Suprapubic skin (tissue), 4 donors: ENCODE data around the gene ARL14EP. TPM values are rescaled to one million over a fixed set of nuclear protein-coding genes. Genes with fewer than 3 reads are reported as not detected.

ENCODE experiments used
- DNase-seq, 2 donors: peaks; one replicate each; pipeline ENCODE4 v3.0.0-alpha.2; 2019; ENCODE audit warnings: low spot score in 2 of 2
- H3K27ac ChIP-seq: fragments of 200-600 bp; sonication (generic); one replicate; pipeline ENCODE4 v1.5.1; 2019
- H3K27me3 ChIP-seq: fragments of 200-600 bp; sonication (generic); one replicate; pipeline ENCODE4 v1.5.1; 2019
- H3K36me3 ChIP-seq: fragments of 200-600 bp; sonication (generic); one replicate; pipeline ENCODE4 v1.5.1; 2019
- H3K4me1 ChIP-seq: fragments of 200-600 bp; sonication (generic); one replicate; pipeline ENCODE4 v1.5.1; 2019
- H3K4me3 ChIP-seq: fragments of 200-600 bp; sonication (generic); one replicate; pipeline ENCODE4 v1.5.1; 2019; ENCODE audit warnings: mild to moderate bottlenecking
- H3K9me3 ChIP-seq: fragments of 200-600 bp; sonication (generic); one replicate; pipeline ENCODE4 v1.5.1; 2019
- EP300 ChIP-seq: sonication (generic); formaldehyde crosslinking; IDR thresholded peaks from one replicate; pipeline ENCODE4 v1.6.1; 2017; ENCODE audit warnings: antibody characterized with exemption
- POLR2A ChIP-seq, 2 donors: fragments of 450-650 bp; IDR thresholded peaks; one replicate each; pipeline ENCODE4 v1.6.1; 2017; ENCODE audit warnings: antibody characterized with exemption in 2 of 2, mild to moderate bottlenecking in 2 of 2, moderate library complexity in 2 of 2
- POLR2AphosphoS5 ChIP-seq, 3 donors: sonication (generic); formaldehyde crosslinking; IDR thresholded peaks; one replicate each; pipeline ENCODE4 v1.6.1; 2017; ENCODE audit warnings: antibody characterized with exemption in 3 of 3
- WGBS: methylation state at CpG from one replicate; pipeline ENCODE4 v1.1.5; 2018; 5-methylcytosine and 5-hydroxymethylcytosine counted together
- total RNA-seq, 4 donors: library from RNA; depleted of rRNA; stranded (reverse); fragments of >200 nt; gene quantifications; one replicate each; pipeline ENCODE4 v1.1.0, GENCODE V29; 2016
- TF ChIP-seq, protein P1 (sequence below), 2 donors: fragments of 200-600 bp in 1 of 2; fragments of 450-650 bp in 1 of 2; sonication (generic) in 1 of 2; IDR thresholded peaks; one replicate each; pipeline ENCODE4 v1.5.1; 2016 to 2019; ENCODE audit warnings: antibody characterized with exemption in 2 of 2, mild to moderate bottlenecking in 1 of 2, moderate library complexity in 1 of 2

Gene ARL14EP
- total RNA-seq, 4 donors from 2014 or later = 15.1 to 31.5 (median 20.6) TPM

- Histone ChIP-seq H3K9me3 (no peaks in the 10 kb centered on the region), H3K27ac (no peak overlapping the region), H3K36me3 (no peaks in the 10 kb centered on the region), H3K27me3 (no peaks in the 10 kb centered on the region), H3K4me1 (no peaks in the 10 kb centered on the region), H3K4me3 (no peak overlapping the region)
- TF ChIP-seq POLR2AphosphoS5 (IDR thresholded peaks at IDR 0.05) = no peak
- no peak for DNase-seq
These were observed 8.3 kb upstream of the ARL14EP start for GRCh38 chr11:30314625-30315024.

DNA sequence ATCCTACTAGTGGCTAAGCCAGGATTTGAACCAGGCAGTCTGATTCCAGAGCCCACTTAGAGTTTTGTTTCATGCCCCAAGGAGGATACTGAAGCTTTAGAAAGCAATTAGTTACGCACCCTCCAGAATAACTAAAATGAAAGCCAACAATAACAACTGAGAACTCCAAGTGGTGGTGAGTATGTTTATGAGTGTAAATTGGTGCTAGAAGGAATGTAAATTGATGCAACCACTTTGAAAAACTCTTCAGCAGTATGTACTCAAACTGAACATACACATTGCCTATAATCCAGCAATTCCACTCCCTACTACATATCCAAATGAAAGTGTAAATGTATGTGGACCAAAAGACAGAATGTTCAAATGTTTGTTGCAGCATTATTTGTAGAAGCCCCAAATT, 6.7 kb upstream of the ARL14EP start:
- TF ChIP-seq EP300 = no peak
- TF ChIP-seq, protein P1, sequence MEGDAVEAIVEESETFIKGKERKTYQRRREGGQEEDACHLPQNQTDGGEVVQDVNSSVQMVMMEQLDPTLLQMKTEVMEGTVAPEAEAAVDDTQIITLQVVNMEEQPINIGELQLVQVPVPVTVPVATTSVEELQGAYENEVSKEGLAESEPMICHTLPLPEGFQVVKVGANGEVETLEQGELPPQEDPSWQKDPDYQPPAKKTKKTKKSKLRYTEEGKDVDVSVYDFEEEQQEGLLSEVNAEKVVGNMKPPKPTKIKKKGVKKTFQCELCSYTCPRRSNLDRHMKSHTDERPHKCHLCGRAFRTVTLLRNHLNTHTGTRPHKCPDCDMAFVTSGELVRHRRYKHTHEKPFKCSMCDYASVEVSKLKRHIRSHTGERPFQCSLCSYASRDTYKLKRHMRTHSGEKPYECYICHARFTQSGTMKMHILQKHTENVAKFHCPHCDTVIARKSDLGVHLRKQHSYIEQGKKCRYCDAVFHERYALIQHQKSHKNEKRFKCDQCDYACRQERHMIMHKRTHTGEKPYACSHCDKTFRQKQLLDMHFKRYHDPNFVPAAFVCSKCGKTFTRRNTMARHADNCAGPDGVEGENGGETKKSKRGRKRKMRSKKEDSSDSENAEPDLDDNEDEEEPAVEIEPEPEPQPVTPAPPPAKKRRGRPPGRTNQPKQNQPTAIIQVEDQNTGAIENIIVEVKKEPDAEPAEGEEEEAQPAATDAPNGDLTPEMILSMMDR (IDR thresholded peaks at IDR 0.05) = no peak
- no peak for TF ChIP-seq POLR2A (IDR thresholded peaks at IDR 0.05)
- TF ChIP-seq POLR2AphosphoS5 (IDR thresholded peaks at IDR 0.05) = no peak
- H3K27ac ChIP-seq = no peak overlapping the region
- H3K9me3 ChIP-seq = no peaks in the 10 kb centered on the region
- no peaks in the 10 kb centered on the region for H3K36me3 ChIP-seq
- WGBS = 83% methylated on average over 1 of the region's 1 CpG
- DNase-seq = no peak
- H3K4me1 ChIP-seq = no peaks in the 10 kb centered on the region
- H3K4me3 ChIP-seq = no peak overlapping the region
- H3K27me3 ChIP-seq = peaks cover 2% of the 10 kb centered on the region

- H3K9me3 ChIP-seq = no peaks in the 10 kb centered on the region
- peaks cover 2% of the 10 kb centered on the region for H3K27me3 ChIP-seq
- no peaks in the 10 kb centered on the region for H3K4me1 ChIP-seq
- 56% methylated on average over 2 of the region's 2 CpGs for WGBS
- no peaks in the 10 kb centered on the region for H3K36me3 ChIP-seq
- no peak overlapping the region for H3K4me3 ChIP-seq
- DNase-seq = no peak
- TF ChIP-seq EP300 = no peak
- TF ChIP-seq POLR2A (IDR thresholded peaks at IDR 0.05) = no peak
- TF ChIP-seq, protein P1 (IDR thresholded peaks at IDR 0.05) = no peak
- TF ChIP-seq POLR2AphosphoS5 (IDR thresholded peaks at IDR 0.05) = no peak
- no peak overlapping the region for H3K27ac ChIP-seq
These were observed 5.9 kb upstream of the ARL14EP start for GRCh38 chr11:30317030-30317429.

- 98% methylated on average over 4 of the region's 4 CpGs for WGBS
- H3K36me3 ChIP-seq = no peaks in the 10 kb centered on the region
- no peak for TF ChIP-seq POLR2AphosphoS5 (IDR thresholded peaks at IDR 0.05)
- no peaks in the 10 kb centered on the region for H3K9me3 ChIP-seq
- H3K27me3 ChIP-seq = peaks cover 2% of the 10 kb centered on the region
- H3K4me3 ChIP-seq = no peak overlapping the region
- no peak for DNase-seq
- no peak overlapping the region for H3K27ac ChIP-seq
- peaks cover 33% of the 10 kb centered on the region for H3K4me1 ChIP-seq
These were observed 1.6 kb upstream of the ARL14EP start for GRCh38 chr11:30321321-30321720.

DNA sequence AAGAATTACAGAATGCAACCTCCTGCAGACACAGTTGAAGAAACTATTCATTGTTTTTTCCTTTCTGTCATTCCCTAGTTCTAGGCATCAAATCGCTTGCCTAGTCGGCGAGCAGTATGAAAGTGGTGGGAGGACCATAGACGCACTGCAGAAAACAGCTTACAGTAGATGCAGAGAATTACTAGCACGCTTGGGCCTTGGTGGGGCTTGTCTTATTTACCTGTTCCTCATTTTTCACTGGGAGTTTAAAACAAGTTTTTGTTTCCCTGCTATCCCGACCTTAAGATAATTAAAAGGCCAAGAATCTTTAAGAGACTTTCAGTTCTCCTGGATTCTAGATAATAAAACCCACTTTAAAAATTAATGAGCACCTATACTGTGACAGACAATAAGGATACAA, 713 bp upstream of the ARL14EP start:
- no peaks in the 10 kb centered on the region for H3K9me3 ChIP-seq
- WGBS = 84% methylated on average over 6 of the region's 6 CpGs
- H3K27me3 ChIP-seq = peaks cover 2% of the 10 kb centered on the region
- H3K36me3 ChIP-seq = no peaks in the 10 kb centered on the region
- peak overlapping the region; percentile 66 for H3K4me3 ChIP-seq
- peaks cover 34% of the 10 kb centered on the region for H3K4me1 ChIP-seq
- no peak for DNase-seq
- H3K27ac ChIP-seq = no peak overlapping the region
- no peak for TF ChIP-seq POLR2A (IDR thresholded peaks at IDR 0.05)
- TF ChIP-seq EP300 = no peak
- no peak for TF ChIP-seq POLR2AphosphoS5 (IDR thresholded peaks at IDR 0.05)
- TF ChIP-seq, protein P1 (IDR thresholded peaks at IDR 0.05) = no peak

DNA sequence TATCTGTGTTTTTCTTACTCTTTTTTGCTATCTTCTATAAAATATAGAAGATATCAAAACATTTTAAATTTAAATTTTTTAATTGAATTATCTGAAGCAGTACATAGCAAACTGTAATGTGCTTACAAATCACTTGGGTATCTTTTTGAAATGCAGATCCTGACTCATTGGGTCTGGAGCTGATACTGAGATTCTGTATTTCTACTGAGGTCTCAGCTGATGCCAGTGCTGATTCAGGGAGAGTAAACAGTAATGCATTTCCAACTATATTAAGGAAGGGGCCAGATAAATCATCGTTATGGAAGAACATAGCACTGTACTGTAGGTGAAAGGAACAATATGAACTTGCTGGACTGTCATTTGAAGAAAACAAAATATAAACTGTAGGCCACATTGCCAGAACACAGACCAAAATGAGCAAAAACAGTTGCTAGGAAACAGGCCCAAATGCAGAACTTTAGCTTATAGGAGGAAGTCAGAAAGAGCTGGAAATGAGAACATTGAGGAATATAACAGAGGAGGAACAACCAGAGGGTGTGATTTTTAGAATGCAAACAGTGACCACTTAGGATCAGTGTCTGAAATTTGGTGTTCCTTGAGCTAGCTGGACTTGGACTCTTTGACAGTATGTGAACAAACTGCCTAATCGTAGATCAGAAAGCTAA, 3.3 kb downstream of the ARL14EP start:
- Histone ChIP-seq H3K4me1 (peaks cover 41% of the 10 kb centered on the region), H3K9me3 (no peaks in the 10 kb centered on the region), H3K27ac (no peak overlapping the region), H3K27me3 (no peaks in the 10 kb centered on the region), H3K4me3 (no peak overlapping the region), H3K36me3 (peaks cover 4% of the 10 kb centered on the region)
- 68% methylated on average over 2 of the region's 2 CpGs for WGBS
- no peak for TF ChIP-seq POLR2A (IDR thresholded peaks at IDR 0.05)
- TF ChIP-seq, protein P1 (IDR thresholded peaks at IDR 0.05) = no peak
- no peak for TF ChIP-seq EP300
- TF ChIP-seq POLR2AphosphoS5 (IDR thresholded peaks at IDR 0.05) = no peak
- no peak for DNase-seq
